ENCODE data around the gene CFC1B.
"Not testable (repeated sequence)": the region's sequence is repeated elsewhere in the genome, so short reads cannot be mapped to it uniquely, and the experiment has no call there.

DNA sequence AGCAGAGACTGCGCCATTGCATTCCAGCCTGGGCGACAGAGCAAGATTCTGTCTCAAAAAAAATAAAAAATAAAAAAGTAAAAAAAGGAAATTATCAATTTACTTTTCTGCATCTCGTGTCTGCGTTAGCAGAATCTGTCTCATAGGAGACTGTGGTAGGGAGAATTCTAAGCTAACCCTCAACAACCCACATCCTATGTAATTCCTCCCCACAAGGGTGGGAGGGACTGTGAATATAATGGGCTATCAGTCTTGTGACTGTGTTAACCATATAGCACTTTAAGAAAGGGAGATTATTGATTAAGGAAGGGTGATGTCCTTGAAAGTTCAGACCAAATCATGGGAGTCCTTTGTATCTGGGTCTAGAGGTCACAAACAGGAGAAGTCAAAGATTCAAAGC lies 45.1 kb downstream of the CFC1B start:
- TF ChIP-seq, protein P1, sequence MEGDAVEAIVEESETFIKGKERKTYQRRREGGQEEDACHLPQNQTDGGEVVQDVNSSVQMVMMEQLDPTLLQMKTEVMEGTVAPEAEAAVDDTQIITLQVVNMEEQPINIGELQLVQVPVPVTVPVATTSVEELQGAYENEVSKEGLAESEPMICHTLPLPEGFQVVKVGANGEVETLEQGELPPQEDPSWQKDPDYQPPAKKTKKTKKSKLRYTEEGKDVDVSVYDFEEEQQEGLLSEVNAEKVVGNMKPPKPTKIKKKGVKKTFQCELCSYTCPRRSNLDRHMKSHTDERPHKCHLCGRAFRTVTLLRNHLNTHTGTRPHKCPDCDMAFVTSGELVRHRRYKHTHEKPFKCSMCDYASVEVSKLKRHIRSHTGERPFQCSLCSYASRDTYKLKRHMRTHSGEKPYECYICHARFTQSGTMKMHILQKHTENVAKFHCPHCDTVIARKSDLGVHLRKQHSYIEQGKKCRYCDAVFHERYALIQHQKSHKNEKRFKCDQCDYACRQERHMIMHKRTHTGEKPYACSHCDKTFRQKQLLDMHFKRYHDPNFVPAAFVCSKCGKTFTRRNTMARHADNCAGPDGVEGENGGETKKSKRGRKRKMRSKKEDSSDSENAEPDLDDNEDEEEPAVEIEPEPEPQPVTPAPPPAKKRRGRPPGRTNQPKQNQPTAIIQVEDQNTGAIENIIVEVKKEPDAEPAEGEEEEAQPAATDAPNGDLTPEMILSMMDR (conservative IDR thresholded peaks at IDR 0.05 in 1 of 2, IDR thresholded peaks at IDR 0.05 in 1 of 2; ENCODE audit: extremely low read depth in 1 of 2, insufficient read depth in 1 of 2, low read depth in 1 of 2, low read length in 2 of 2), result not testable (repeated sequence)
- not testable (repeated sequence) for TF ChIP-seq EZH2 (IDR thresholded peaks at IDR 0.05; ENCODE audit: borderline replicate concordance, low read length)

Data from mammary epithelial cell (primary cell).